ENCODE data around the gene CC2D2A.

CC2D2A gene

GRCh38 chr4:15469402-15470127, at the start of gene CC2D2A:
TSS of gene CC2D2A (plus strand) at chr4:15469882. CDS start at chr4:15475933, 6,051 bp downstream.
- peaks cover 0 to 34% (median 24%) of the 10 kb centered on the region in 5 donors for H3K4me1 ChIP-seq (ENCODE audit: control insufficient read depth in 5 of 5, insufficient read depth in 5 of 5, low read length in 5 of 5)
- H3K4me3 ChIP-seq (ENCODE audit: low read depth in 1 of 5, low read length in 5 of 5) = peak within 1 kb of the TSS; percentile 72 to 98 (median 84)
- H3K27me3 ChIP-seq (ENCODE audit: control insufficient read depth in 5 of 5, insufficient read depth in 4 of 5, low read length in 5 of 5) = no peaks in the 10 kb centered on the region
- peak within 1 kb of the TSS; percentile 3 for H3K27ac ChIP-seq (ENCODE audit: low read depth, low read length)
- H3K9ac ChIP-seq (ENCODE audit: low read length in 5 of 5) = peak within 1 kb of the TSS; percentile 23 to 72 (median 50)
- H3K9me3 ChIP-seq (ENCODE audit: control insufficient read depth in 5 of 5, low read length in 5 of 5) = no peaks in the 10 kb centered on the region
- no peaks in the 10 kb centered on the region for H3K36me3 ChIP-seq (ENCODE audit: control insufficient read depth in 5 of 5, insufficient read depth in 5 of 5, low read length in 5 of 5)

- no peaks in the 10 kb centered on the region for H3K27me3 ChIP-seq (ENCODE audit: control insufficient read depth in 5 of 5, insufficient read depth in 4 of 5, low read length in 5 of 5)
- H3K9ac ChIP-seq (ENCODE audit: low read length in 5 of 5) = no peak overlapping the region
- no peak overlapping the region for H3K27ac ChIP-seq (ENCODE audit: low read depth, low read length)
- H3K36me3 ChIP-seq (ENCODE audit: control insufficient read depth in 5 of 5, insufficient read depth in 5 of 5, low read length in 5 of 5) = no peaks in the 10 kb centered on the region
- H3K4me3 ChIP-seq (ENCODE audit: low read depth in 1 of 5, low read length in 5 of 5) = no peak overlapping the region
- no peaks in the 10 kb centered on the region for H3K9me3 ChIP-seq (ENCODE audit: control insufficient read depth in 5 of 5, low read length in 5 of 5)
- H3K4me1 ChIP-seq (ENCODE audit: control insufficient read depth in 5 of 5, insufficient read depth in 5 of 5, low read length in 5 of 5) = peaks cover 0 to 10% (median 0%) of the 10 kb centered on the region in 5 donors
Measured at GRCh38 chr4:15420642-15421041, 49.0 kb upstream of the CC2D2A start.

- Histone ChIP-seq H3K27ac (ENCODE audit: low read depth, low read length) (no peak overlapping the region), H3K27me3 (ENCODE audit: control insufficient read depth in 5 of 5, insufficient read depth in 4 of 5, low read length in 5 of 5) (no peaks in the 10 kb centered on the region)
Measured at GRCh38 chr4:15423285-15423711, 46.4 kb upstream of the CC2D2A start.

GRCh38 chr4:15425520-15425919, 44.2 kb upstream of the CC2D2A start:
- Histone ChIP-seq H3K36me3 (ENCODE audit: control insufficient read depth in 5 of 5, insufficient read depth in 5 of 5, low read length in 5 of 5) (no peaks in the 10 kb centered on the region), H3K4me1 (ENCODE audit: control insufficient read depth in 5 of 5, insufficient read depth in 5 of 5, low read length in 5 of 5) (peaks cover 0 to 18% (median 13%) of the 10 kb centered on the region in 5 donors)

More at GRCh38 chr4:15423285-15423711, 46.4 kb upstream of the CC2D2A start:
- Histone ChIP-seq H3K9me3 (ENCODE audit: control insufficient read depth in 5 of 5, low read length in 5 of 5) (no peaks in the 10 kb centered on the region), H3K9ac (ENCODE audit: low read length in 5 of 5) (no peak overlapping the region), H3K36me3 (ENCODE audit: control insufficient read depth in 5 of 5, insufficient read depth in 5 of 5, low read length in 5 of 5) (no peaks in the 10 kb centered on the region), H3K4me1 (ENCODE audit: control insufficient read depth in 5 of 5, insufficient read depth in 5 of 5, low read length in 5 of 5) (peaks cover 0 to 14% (median 5%) of the 10 kb centered on the region in 5 donors), H3K4me3 (ENCODE audit: low read depth in 1 of 5, low read length in 5 of 5) (no peak overlapping the region)

DNA sequence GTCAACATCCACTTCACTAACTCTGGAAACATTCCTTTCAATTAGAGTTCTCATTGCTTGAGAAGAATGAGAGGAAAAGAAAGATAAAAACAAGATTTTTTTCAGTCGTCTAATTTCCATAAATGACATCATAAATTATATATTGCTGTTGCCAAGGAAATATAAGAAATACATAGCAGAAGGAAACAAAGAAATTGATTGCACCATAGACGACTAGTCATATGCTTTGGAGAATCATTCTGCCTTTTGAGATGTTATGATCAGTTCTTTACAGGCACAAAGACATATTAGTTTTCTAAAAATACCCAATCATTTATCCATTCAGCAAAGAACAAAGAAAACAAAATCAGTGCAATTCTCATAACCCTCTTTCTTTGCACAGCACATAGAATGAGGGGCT, 42.5 kb upstream of the CC2D2A start:
- Histone ChIP-seq H3K4me3 (ENCODE audit: low read depth in 1 of 5, low read length in 5 of 5) (peak overlapping the region in 1 of 5 donors; percentile 14), H3K9ac (ENCODE audit: low read length in 5 of 5) (peak overlapping the region in 1 of 5 donors; percentile 48), H3K27ac (ENCODE audit: low read depth, low read length) (peak overlapping the region; percentile 52), H3K4me1 (ENCODE audit: control insufficient read depth in 5 of 5, insufficient read depth in 5 of 5, low read length in 5 of 5) (peaks cover 0 to 21% (median 13%) of the 10 kb centered on the region in 5 donors), H3K9me3 (ENCODE audit: control insufficient read depth in 5 of 5, low read length in 5 of 5) (no peaks in the 10 kb centered on the region), H3K27me3 (ENCODE audit: control insufficient read depth in 5 of 5, insufficient read depth in 4 of 5, low read length in 5 of 5) (no peaks in the 10 kb centered on the region), H3K36me3 (ENCODE audit: control insufficient read depth in 5 of 5, insufficient read depth in 5 of 5, low read length in 5 of 5) (no peaks in the 10 kb centered on the region)

More at GRCh38 chr4:15425520-15425919, 44.2 kb upstream of the CC2D2A start:
- no peak overlapping the region for H3K9ac ChIP-seq (ENCODE audit: low read length in 5 of 5)
- no peak overlapping the region for H3K27ac ChIP-seq (ENCODE audit: low read depth, low read length)
- H3K9me3 ChIP-seq (ENCODE audit: control insufficient read depth in 5 of 5, low read length in 5 of 5) = no peaks in the 10 kb centered on the region
- no peaks in the 10 kb centered on the region for H3K27me3 ChIP-seq (ENCODE audit: control insufficient read depth in 5 of 5, insufficient read depth in 4 of 5, low read length in 5 of 5)
- no peak overlapping the region for H3K4me3 ChIP-seq (ENCODE audit: low read depth in 1 of 5, low read length in 5 of 5)

DNA sequence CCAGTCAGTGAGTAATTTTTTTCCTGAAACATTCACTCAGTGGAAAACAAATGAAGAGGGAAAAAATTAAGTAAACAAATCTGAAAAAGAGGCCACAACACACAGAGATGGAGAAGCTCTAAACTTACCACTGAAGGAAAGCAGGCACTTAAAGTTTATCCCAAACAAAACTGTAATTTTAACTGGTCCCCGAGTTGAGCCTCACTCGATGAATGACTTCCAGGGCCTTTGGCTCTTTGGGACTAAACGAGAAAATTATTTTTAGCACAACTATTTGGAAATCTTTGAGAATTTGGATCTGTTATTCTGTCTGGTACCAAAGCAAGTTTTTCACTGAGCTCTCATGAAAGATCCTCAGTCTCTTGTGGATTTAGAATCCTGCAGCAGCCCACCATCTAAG, 42.0 kb upstream of the CC2D2A start, which contains the start of gene C1QTNF7:
TSS of gene C1QTNF7 (plus strand) at position 333 of the 400 bp plus-strand sequence. CDS start 7,711 bp downstream, outside the sequence.
- Histone ChIP-seq H3K9ac (ENCODE audit: low read length in 5 of 5) (peak within 1 kb of the TSS in 2 of 5 donors; percentile 15 to 48), H3K4me3 (ENCODE audit: low read depth in 1 of 5, low read length in 5 of 5) (peak within 1 kb of the TSS in 1 of 5 donors; percentile 14), H3K27me3 (ENCODE audit: control insufficient read depth in 5 of 5, insufficient read depth in 4 of 5, low read length in 5 of 5) (no peaks in the 10 kb centered on the region), H3K36me3 (ENCODE audit: control insufficient read depth in 5 of 5, insufficient read depth in 5 of 5, low read length in 5 of 5) (no peaks in the 10 kb centered on the region), H3K27ac (ENCODE audit: low read depth, low read length) (peak within 1 kb of the TSS; percentile 52), H3K4me1 (ENCODE audit: control insufficient read depth in 5 of 5, insufficient read depth in 5 of 5, low read length in 5 of 5) (peaks cover 0 to 21% (median 13%) of the 10 kb centered on the region in 5 donors), H3K9me3 (ENCODE audit: control insufficient read depth in 5 of 5, low read length in 5 of 5) (no peaks in the 10 kb centered on the region)

DNA sequence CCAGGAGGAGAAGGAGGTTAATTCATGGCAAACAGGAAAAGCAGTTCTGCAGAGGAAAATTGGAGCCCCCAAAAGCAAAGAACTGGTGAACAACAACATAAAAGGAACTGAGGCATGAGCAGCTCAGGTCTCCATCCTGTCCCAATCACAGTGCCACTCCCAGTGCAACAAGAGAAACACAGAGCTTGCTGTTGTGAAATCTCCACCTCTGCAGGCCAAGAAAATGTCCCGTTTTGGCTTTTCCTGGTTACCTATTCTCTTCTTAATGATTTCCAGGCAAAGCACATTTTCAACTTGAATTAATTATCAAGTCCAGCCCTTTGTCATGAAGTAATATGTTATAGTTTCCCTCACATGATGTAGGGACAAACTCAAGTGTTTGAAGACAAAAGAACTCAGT, 41.1 kb upstream of the CC2D2A start:
- H3K36me3 ChIP-seq (ENCODE audit: control insufficient read depth in 5 of 5, insufficient read depth in 5 of 5, low read length in 5 of 5) = no peaks in the 10 kb centered on the region
- H3K4me1 ChIP-seq (ENCODE audit: control insufficient read depth in 5 of 5, insufficient read depth in 5 of 5, low read length in 5 of 5) = peaks cover 0 to 24% (median 18%) of the 10 kb centered on the region in 5 donors
- no peak overlapping the region for H3K4me3 ChIP-seq (ENCODE audit: low read depth in 1 of 5, low read length in 5 of 5)
- H3K9me3 ChIP-seq (ENCODE audit: control insufficient read depth in 5 of 5, low read length in 5 of 5) = no peaks in the 10 kb centered on the region
- peak overlapping the region; percentile 52 for H3K27ac ChIP-seq (ENCODE audit: low read depth, low read length)
- no peak overlapping the region for H3K9ac ChIP-seq (ENCODE audit: low read length in 5 of 5)
- H3K27me3 ChIP-seq (ENCODE audit: control insufficient read depth in 5 of 5, insufficient read depth in 4 of 5, low read length in 5 of 5) = no peaks in the 10 kb centered on the region

- Histone ChIP-seq H3K9me3 (ENCODE audit: control insufficient read depth in 5 of 5, low read length in 5 of 5) (no peaks in the 10 kb centered on the region), H3K36me3 (ENCODE audit: control insufficient read depth in 5 of 5, insufficient read depth in 5 of 5, low read length in 5 of 5) (no peaks in the 10 kb centered on the region), H3K4me3 (ENCODE audit: low read depth in 1 of 5, low read length in 5 of 5) (no peak overlapping the region), H3K27me3 (ENCODE audit: control insufficient read depth in 5 of 5, insufficient read depth in 4 of 5, low read length in 5 of 5) (no peaks in the 10 kb centered on the region), H3K4me1 (ENCODE audit: control insufficient read depth in 5 of 5, insufficient read depth in 5 of 5, low read length in 5 of 5) (peaks cover 5 to 38% (median 28%) of the 10 kb centered on the region in 5 donors), H3K9ac (ENCODE audit: low read length in 5 of 5) (peak overlapping the region in 2 of 5 donors; percentile 21 to 62), H3K27ac (ENCODE audit: low read depth, low read length) (peak overlapping the region; percentile 52)
Measured at GRCh38 chr4:15434091-15434490, 35.6 kb upstream of the CC2D2A start.

DNA sequence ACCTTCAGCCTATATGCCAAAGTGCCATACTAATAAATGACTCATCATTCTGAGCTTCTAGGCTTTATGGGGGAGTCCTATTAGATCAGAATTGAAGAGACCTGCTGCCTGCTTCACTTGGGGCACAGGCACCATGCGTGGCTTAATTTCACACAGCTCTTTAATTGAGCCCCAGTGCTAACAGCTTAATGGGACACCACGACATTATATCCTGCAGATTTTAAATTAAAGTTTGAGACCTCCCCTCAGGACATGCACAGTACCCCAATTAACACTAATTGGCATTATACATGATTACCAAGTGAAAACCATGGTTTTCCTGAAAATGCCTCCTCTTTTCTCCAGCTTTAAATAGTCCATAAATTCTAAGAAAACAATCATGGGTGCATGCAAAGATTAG, 35.0 kb upstream of the CC2D2A start:
- Histone ChIP-seq H3K4me3 (ENCODE audit: low read depth in 1 of 5, low read length in 5 of 5) (no peak overlapping the region), H3K36me3 (ENCODE audit: control insufficient read depth in 5 of 5, insufficient read depth in 5 of 5, low read length in 5 of 5) (no peaks in the 10 kb centered on the region), H3K4me1 (ENCODE audit: control insufficient read depth in 5 of 5, insufficient read depth in 5 of 5, low read length in 5 of 5) (peaks cover 5 to 38% (median 28%) of the 10 kb centered on the region in 5 donors), H3K27ac (ENCODE audit: low read depth, low read length) (no peak overlapping the region), H3K9ac (ENCODE audit: low read length in 5 of 5) (no peak overlapping the region), H3K9me3 (ENCODE audit: control insufficient read depth in 5 of 5, low read length in 5 of 5) (no peaks in the 10 kb centered on the region), H3K27me3 (ENCODE audit: control insufficient read depth in 5 of 5, insufficient read depth in 4 of 5, low read length in 5 of 5) (no peaks in the 10 kb centered on the region)

DNA sequence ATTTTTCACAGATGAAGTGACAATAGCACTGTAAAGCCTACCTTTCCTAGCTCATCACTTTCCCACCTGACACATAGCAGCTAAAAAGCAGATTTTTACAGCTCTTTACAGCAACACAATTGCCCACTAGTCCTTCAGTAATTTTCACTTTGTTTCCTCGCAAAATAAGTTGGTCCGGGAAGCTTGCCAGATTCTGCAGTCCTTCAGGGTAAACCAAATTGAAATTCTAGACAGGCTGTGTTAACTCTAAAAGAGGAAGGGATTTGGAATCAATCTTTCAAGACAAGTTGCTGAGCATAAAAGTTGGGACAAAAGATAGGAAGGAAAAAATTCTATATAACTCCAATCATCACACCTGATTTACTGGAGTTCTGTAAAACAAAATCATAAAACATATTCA, 33.2 kb upstream of the CC2D2A start:
- Histone ChIP-seq H3K36me3 (ENCODE audit: control insufficient read depth in 5 of 5, insufficient read depth in 5 of 5, low read length in 5 of 5) (no peaks in the 10 kb centered on the region), H3K9ac (ENCODE audit: low read length in 5 of 5) (peak overlapping the region in 1 of 5 donors; percentile 19), H3K9me3 (ENCODE audit: control insufficient read depth in 5 of 5, low read length in 5 of 5) (no peaks in the 10 kb centered on the region), H3K27me3 (ENCODE audit: control insufficient read depth in 5 of 5, insufficient read depth in 4 of 5, low read length in 5 of 5) (no peaks in the 10 kb centered on the region), H3K4me3 (ENCODE audit: low read depth in 1 of 5, low read length in 5 of 5) (no peak overlapping the region), H3K27ac (ENCODE audit: low read depth, low read length) (no peak overlapping the region), H3K4me1 (ENCODE audit: control insufficient read depth in 5 of 5, insufficient read depth in 5 of 5, low read length in 5 of 5) (peaks cover 5 to 35% (median 28%) of the 10 kb centered on the region in 5 donors)
